HepG2 (cell line): Measurements from ENCODE around the gene FRAS1.

ENCODE experiments used
- ATF3 ChIP-seq: sonication (generic); formaldehyde crosslinking; IDR thresholded peaks from 2 replicates; pipeline ENCODE4 v1.4.0; 2020; ENCODE audit warnings: missing genetic modification reagents
- CTCF ChIP-seq: sonication (generic); formaldehyde crosslinking; IDR thresholded peaks from 2 replicates; pipeline ENCODE4 v1.5.0; 2020; ENCODE audit warnings: mild to moderate bottlenecking, missing genetic modification reagents, moderate library complexity
- GMEB2 ChIP-seq: IDR thresholded peaks from 2 replicates; pipeline ENCODE4 v1.6.1; 2016; ENCODE audit warnings: missing biosample characterization, missing genetic modification reagents, low read depth
- PLSCR1 ChIP-seq: sonication (generic); formaldehyde crosslinking; IDR thresholded peaks from 2 replicates; pipeline ENCODE4 v1.5.0; 2020; ENCODE audit warnings: missing genetic modification reagents, mild to moderate bottlenecking, borderline replicate concordance
- POLR2A ChIP-seq, 2 experiments: IDR thresholded peaks; 2 replicates each; pipeline ENCODE4 v1.6.1; 2011; ENCODE audit warnings: low read depth in 2 of 2, low read length in 2 of 2, mild to moderate bottlenecking in 1 of 2, moderate library complexity in 1 of 2; ENCODE audit not compliant: insufficient read depth in 1 of 2
- PRPF4 ChIP-seq: fragments of 200-400 bp; formaldehyde crosslinking; IDR thresholded peaks from 2 replicates; pipeline ENCODE4 v1.6.1; 2016; ENCODE audit warnings: low read length, low read depth; ENCODE audit not compliant: poor library complexity, severe bottlenecking
- ZNF160 ChIP-seq: sonication (generic); formaldehyde crosslinking; IDR thresholded peaks from 2 replicates; pipeline ENCODE4 v1.8.0; 2022; ENCODE audit warnings: mild to moderate bottlenecking, inconsistent platforms, missing genetic modification reagents
- ZNF207 ChIP-seq: fragments of 450-650 bp; IDR thresholded peaks from 2 replicates; pipeline ENCODE4 v1.6.1; 2016; ENCODE audit warnings: antibody characterized with exemption, borderline replicate concordance

DNA sequence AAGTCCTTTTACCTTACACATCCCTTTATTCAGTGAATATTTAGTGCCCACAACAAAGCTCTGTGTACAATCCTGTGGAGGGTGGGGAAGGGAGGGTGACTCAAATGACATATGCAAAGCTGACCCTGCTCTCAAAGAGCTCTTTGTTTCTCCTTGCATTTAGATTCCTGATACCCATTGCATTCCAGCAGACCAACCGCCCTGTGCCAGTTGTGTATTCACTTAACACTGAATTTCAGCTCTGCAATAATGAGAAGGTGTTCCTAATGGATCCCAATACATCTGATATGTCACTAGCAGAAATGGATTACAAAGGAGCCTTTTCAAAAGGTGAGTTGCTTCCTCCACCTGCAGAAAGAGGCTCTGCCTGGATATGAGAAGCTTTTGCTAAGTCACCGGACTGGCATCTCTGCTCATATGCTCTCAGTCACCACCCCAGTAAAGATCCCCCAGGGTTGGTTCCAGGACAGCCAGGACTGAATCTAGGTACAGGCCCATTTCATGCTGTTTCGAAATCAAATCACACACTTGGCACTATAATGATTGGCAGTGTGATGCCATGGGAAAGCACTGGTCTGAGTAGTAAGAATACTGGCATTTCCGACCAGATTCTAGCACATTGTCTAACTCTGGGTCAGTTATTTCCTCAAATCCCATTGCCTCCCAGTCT, 477.3 kb downstream of the FRAS1 start:
- TF ChIP-seq ZNF160 (CRISPR knock-in tag) (no peak), ATF3 (CRISPR knock-in tag) (no peak), GMEB2 (CRISPR knock-in tag) (no peak), POLR2A (IDR thresholded peaks at IDR 0.05; ENCODE audit: insufficient read depth in 1 of 2, low read depth in 2 of 2, low read length in 2 of 2) (no peak), CTCF (CRISPR knock-in tag) (no peak), PLSCR1 (CRISPR knock-in tag) (no peak), ZNF207 (no peak), PRPF4 (no peak)
